CD4-positive, alpha-beta T cell (primary cell): ENCODE measurements around the gene MAPT. TPM values are rescaled to one million over a fixed set of nuclear protein-coding genes. Genes with fewer than 3 reads are reported as not detected.
"Not testable (repeated sequence)": the region's sequence is repeated elsewhere in the genome, so short reads cannot be mapped to it uniquely, and the experiment has no call there.

ENCODE experiments used
- ATAC-seq: fragments of 200-7000 bp; cut with Tn5 transposase; one replicate; pipeline ENCODE4 v1.10.0; 2022; ENCODE audit warnings: mild to moderate bottlenecking; ENCODE audit not compliant: poor library complexity
- CTCF ChIA-PET: fragments of 350-600 bp; sonication (Branson Sonifier 250); formaldehyde crosslinking; loops from one replicate; lab custom pipeline; 2021; ENCODE audit warnings: antibody characterized with exemption, inconsistent platforms; lab: Charles Lee
- POLR2A ChIA-PET: fragments of 350-600 bp; sonication (Branson Sonifier 250); formaldehyde crosslinking; loops from one replicate; lab custom pipeline; 2021; ENCODE audit warnings: antibody characterized with exemption, inconsistent platforms; lab: Charles Lee
- DNase-seq, 14 experiments: peaks; one replicate each; pipeline ENCODE4 v3.0.0-alpha.2; 2013 to 2020; ENCODE audit warnings: mixed read lengths in 2 of 14
- H3K27ac ChIP-seq, 2 donors: one replicate each; pipeline versions ENCODE4 v1.5.1 to v1.7.0; 2013; ENCODE audit warnings: low read length in 2 of 2, low read depth in 1 of 2, mild to moderate bottlenecking in 1 of 2
- H3K27me3 ChIP-seq, 2 experiments: 1 replicate in 1 of 2; 2 replicates in 1 of 2; pipeline versions ENCODE4 v1.6.1 to v1.7.0; 2013; ENCODE audit warnings: low read length in 2 of 2, control low read depth in 1 of 2, mild to moderate bottlenecking in 1 of 2, moderate library complexity in 1 of 2; ENCODE audit not compliant: insufficient read depth in 2 of 2, control insufficient read depth in 1 of 2
- H3K36me3 ChIP-seq: one replicate; pipeline ENCODE4 v1.6.1; 2013; ENCODE audit warnings: low read length, control low read depth; ENCODE audit not compliant: insufficient read depth
- H3K4me1 ChIP-seq: one replicate; pipeline ENCODE4 v1.6.1; 2013; ENCODE audit warnings: low read length, control low read depth; ENCODE audit not compliant: insufficient read depth
- H3K4me3 ChIP-seq: one replicate; pipeline ENCODE4 v1.5.1; 2013; ENCODE audit warnings: mild to moderate bottlenecking, low read length, moderate library complexity
- H3K9me3 ChIP-seq, 2 experiments: 1 replicate in 1 of 2; 2 replicates in 1 of 2; pipeline versions ENCODE4 v1.6.1 to v1.7.0; 2013; ENCODE audit warnings: low read length in 2 of 2, mild to moderate bottlenecking in 2 of 2, control low read depth in 1 of 2, moderate library complexity in 1 of 2; ENCODE audit not compliant: control insufficient read depth in 1 of 2, insufficient read depth in 1 of 2
- H3K27ac Mint-ChIP-seq: one replicate; pipeline ENCODE4 v1.8.0; 2020; ENCODE audit warnings: mixed read lengths
- H3K27me3 Mint-ChIP-seq: one replicate; pipeline ENCODE4 v1.8.0; 2021; ENCODE audit warnings: mixed read lengths
- H3K36me3 Mint-ChIP-seq: one replicate; pipeline ENCODE4 v1.8.0; 2021; ENCODE audit warnings: low read depth, mixed read lengths
- H3K4me1 Mint-ChIP-seq: one replicate; pipeline ENCODE4 v1.8.0; 2021; ENCODE audit warnings: low read depth, mixed read lengths
- H3K4me3 Mint-ChIP-seq: one replicate; pipeline ENCODE4 v1.8.0; 2020; ENCODE audit warnings: mild to moderate bottlenecking, mixed read lengths
- H3K9me3 Mint-ChIP-seq: one replicate; pipeline ENCODE4 v1.8.0; 2020; ENCODE audit warnings: mixed read lengths
- intact Hi-C, 2 experiments: fragments of 100-400 bp; cut with DNase I in 1 of 2; cut with micrococcal nuclease in 1 of 2; formaldehyde crosslinking; loops; one replicate each; pipeline versions ENCODE4 v1.15.1 to v1.9.0; 2023 to 2025; cut with DNase I, micrococcal nuclease
- total RNA-seq, 174 experiments: library from RNA in 2 of 174; stranded (reverse) in 2 of 174; gene quantifications; one replicate each; pipeline ENCODE4 v1.2.3 and lab custom pipeline; 2021 to 2026
- TF ChIP-seq, protein P1 (sequence below): fragments of 200-600 bp; IDR thresholded peaks from one replicate; pipeline ENCODE4 v1.8.0; 2022; ENCODE audit warnings: antibody characterized with exemption, mild to moderate bottlenecking

The MAPT gene
- total RNA-seq, 2 experiments from 2014 or later: 0.41 to 0.53 TPM

DNA sequence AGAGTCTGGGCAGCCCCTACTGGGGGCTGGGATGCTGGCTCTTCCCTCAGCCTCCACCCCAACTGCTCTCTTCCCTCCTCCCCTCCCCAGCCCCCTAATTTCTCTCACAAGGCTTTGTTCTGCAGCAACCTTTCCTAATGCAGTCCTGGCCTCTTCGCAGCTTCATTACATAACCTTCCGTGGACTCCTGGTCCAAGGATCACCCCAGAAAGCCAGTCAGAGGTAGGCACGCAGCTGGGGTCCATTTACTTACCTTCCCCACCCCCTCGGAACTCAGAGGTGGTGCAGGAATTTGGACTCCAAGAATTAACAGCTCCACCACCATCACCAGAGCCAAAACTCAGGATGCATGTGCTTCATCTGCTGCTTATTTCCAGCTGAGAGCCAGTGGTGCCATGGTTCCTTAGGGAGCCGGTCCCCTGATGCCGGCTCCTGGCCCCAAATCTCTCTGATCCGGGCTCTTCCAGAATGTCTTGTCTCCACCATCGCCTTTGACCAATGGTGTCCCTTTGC lies 40.9 kb downstream of the MAPT start:
- Mint-ChIP-seq H3K4me1 (no peaks in the 10 kb centered on the region), H3K4me3 (no peak overlapping the region), H3K9me3 (no peaks in the 10 kb centered on the region), H3K36me3 (no peaks in the 10 kb centered on the region), H3K27ac (no peak overlapping the region), H3K27me3 (peaks cover 48% of the 10 kb centered on the region)
- intact Hi-C loops: no loop called here
- H3K36me3 ChIP-seq: no peaks in the 10 kb centered on the region
- no peak overlapping the region for H3K4me3 ChIP-seq
- ChIA-PET POLR2A (no interaction called here), CTCF (no interaction called here)
- no peaks in the 10 kb centered on the region for H3K27me3 ChIP-seq
- no peak overlapping the region for H3K27ac ChIP-seq
- ATAC-seq (no peak), DNase-seq (no peak)
- TF ChIP-seq, protein P1, sequence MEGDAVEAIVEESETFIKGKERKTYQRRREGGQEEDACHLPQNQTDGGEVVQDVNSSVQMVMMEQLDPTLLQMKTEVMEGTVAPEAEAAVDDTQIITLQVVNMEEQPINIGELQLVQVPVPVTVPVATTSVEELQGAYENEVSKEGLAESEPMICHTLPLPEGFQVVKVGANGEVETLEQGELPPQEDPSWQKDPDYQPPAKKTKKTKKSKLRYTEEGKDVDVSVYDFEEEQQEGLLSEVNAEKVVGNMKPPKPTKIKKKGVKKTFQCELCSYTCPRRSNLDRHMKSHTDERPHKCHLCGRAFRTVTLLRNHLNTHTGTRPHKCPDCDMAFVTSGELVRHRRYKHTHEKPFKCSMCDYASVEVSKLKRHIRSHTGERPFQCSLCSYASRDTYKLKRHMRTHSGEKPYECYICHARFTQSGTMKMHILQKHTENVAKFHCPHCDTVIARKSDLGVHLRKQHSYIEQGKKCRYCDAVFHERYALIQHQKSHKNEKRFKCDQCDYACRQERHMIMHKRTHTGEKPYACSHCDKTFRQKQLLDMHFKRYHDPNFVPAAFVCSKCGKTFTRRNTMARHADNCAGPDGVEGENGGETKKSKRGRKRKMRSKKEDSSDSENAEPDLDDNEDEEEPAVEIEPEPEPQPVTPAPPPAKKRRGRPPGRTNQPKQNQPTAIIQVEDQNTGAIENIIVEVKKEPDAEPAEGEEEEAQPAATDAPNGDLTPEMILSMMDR: no peak
- H3K4me1 ChIP-seq: no peaks in the 10 kb centered on the region
- H3K9me3 ChIP-seq: no peaks in the 10 kb centered on the region

DNA sequence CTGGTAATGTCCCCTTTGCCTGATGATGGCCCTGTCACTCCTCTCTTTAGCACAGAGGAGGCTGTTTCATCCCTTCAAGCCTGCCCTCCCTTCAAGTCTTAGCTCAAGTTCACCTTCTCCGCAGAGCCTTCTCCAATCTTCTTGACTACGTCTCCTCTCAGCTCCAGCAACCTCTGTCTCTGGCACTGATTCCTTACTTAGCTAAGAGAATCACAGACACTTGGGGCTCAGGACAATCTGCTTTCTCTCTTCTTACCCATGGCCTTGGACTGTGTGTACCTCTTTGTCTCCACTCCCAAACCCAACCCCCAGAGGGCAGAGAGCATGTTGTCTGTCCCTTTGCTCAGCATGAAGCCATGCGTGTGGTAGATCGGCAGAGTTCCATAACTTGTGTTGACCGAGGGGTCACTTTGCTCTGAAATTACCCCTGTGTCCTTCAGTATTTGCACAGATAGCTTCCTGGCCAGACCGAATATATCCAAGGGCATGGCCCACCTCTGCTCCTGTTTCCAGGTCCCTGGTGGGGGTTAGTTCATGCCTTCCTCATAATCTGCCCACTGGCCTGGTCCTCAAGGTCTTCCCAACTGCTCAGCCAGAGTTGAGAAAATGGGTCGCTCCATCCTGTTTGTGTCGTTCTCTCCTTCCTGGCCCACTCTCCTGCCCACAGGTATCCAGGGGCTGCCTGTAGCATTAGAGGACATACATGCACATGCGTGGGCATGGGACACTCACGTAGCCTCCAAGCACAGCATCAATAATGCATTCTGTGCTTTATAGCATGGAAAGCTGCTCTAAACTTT lies 41.6 kb downstream of the MAPT start:
- H3K36me3 Mint-ChIP-seq: no peaks in the 10 kb centered on the region
- TF ChIP-seq, protein P1: no peak

GRCh38 chr17:45936610-45937009 lies 42.3 kb downstream of the MAPT start:
- Histone ChIP-seq H3K36me3 (no peaks in the 10 kb centered on the region), H3K4me3 (no peak overlapping the region), H3K27ac (no peak overlapping the region), H3K27me3 (no peaks in the 10 kb centered on the region), H3K9me3 (no peaks in the 10 kb centered on the region), H3K4me1 (no peaks in the 10 kb centered on the region)
- Mint-ChIP-seq H3K27ac (no peak overlapping the region), H3K4me3 (no peak overlapping the region), H3K36me3 (no peaks in the 10 kb centered on the region), H3K27me3 (peaks cover 44% of the 10 kb centered on the region), H3K9me3 (no peaks in the 10 kb centered on the region), H3K4me1 (no peaks in the 10 kb centered on the region)
- DNase-seq: no peak
- CTCF ChIA-PET: no interaction called here
- ATAC-seq: no peak
- TF ChIP-seq, protein P1: no peak
- intact Hi-C loops: no loop called here
- POLR2A ChIA-PET: no interaction called here

More for the DNA sequence above, 41.6 kb downstream of the MAPT start:
- Histone ChIP-seq H3K4me1 (no peaks in the 10 kb centered on the region), H3K27ac (no peak overlapping the region), H3K9me3 (no peaks in the 10 kb centered on the region), H3K27me3 (no peaks in the 10 kb centered on the region), H3K36me3 (no peaks in the 10 kb centered on the region), H3K4me3 (no peak overlapping the region)
- Mint-ChIP-seq H3K27ac (no peak overlapping the region), H3K9me3 (no peaks in the 10 kb centered on the region), H3K27me3 (peaks cover 45% of the 10 kb centered on the region), H3K4me3 (no peak overlapping the region), H3K4me1 (no peaks in the 10 kb centered on the region)
- DNase-seq (no peak), ATAC-seq (no peak)
- ChIA-PET CTCF (no interaction called here), POLR2A (no interaction called here)
- intact Hi-C loops: no loop called here

GRCh38 chr17:45937186-45937585 lies 42.8 kb downstream of the MAPT start:
- H3K4me3 ChIP-seq, H3K9me3 Mint-ChIP-seq, POLR2A ChIA-PET, H3K4me1 ChIP-seq, ATAC-seq, H3K4me3 Mint-ChIP-seq, H3K36me3 ChIP-seq, H3K9me3 ChIP-seq, intact Hi-C loops, H3K4me1 Mint-ChIP-seq, CTCF ChIA-PET, H3K27me3 ChIP-seq, H3K36me3 Mint-ChIP-seq, DNase-seq, H3K27ac Mint-ChIP-seq, H3K27ac ChIP-seq: not testable (repeated sequence)
- peaks cover 47% of the 10 kb centered on the region for H3K27me3 Mint-ChIP-seq
